ENCODE results near the gene FOXO3.

GRCh38 chr6:108630050-108630714 is 69.5 kb downstream of the FOXO3 start:
- TF ChIP-seq CTCF (IDR thresholded peaks at IDR 0.05), result no peak
- TF ChIP-seq EZH2 (IDR thresholded peaks at IDR 0.05), result no peak
- TF ChIP-seq EZH2phosphoT487 (IDR thresholded peaks at IDR 0.05), result no peak

All from neural progenitor cell (in vitro differentiated cells).